Neural progenitor cell (in vitro differentiated cells): ENCODE measurements around the gene KCNK17.
A peak's percentile ranks its signal among the peaks of the same experiment; 100 is the strongest.

Experiments used
- CTCF ChIP-seq: fragments of 200-600 bp; sonication (generic); IDR thresholded peaks from 2 replicates; pipeline ENCODE4 v1.5.1; 2017; ENCODE audit warnings: antibody characterized with exemption, mild to moderate bottlenecking
- EZH2 ChIP-seq: fragments of 200-600 bp; sonication (generic); IDR thresholded peaks from 2 replicates; pipeline ENCODE4 v1.6.1; 2017; ENCODE audit warnings: antibody characterized with exemption, mild to moderate bottlenecking, moderate library complexity
- EZH2phosphoT487 ChIP-seq: fragments of 200-600 bp; sonication (generic); IDR thresholded peaks from 2 replicates; pipeline ENCODE4 v1.6.1; 2017; ENCODE audit warnings: antibody characterized with exemption

DNA sequence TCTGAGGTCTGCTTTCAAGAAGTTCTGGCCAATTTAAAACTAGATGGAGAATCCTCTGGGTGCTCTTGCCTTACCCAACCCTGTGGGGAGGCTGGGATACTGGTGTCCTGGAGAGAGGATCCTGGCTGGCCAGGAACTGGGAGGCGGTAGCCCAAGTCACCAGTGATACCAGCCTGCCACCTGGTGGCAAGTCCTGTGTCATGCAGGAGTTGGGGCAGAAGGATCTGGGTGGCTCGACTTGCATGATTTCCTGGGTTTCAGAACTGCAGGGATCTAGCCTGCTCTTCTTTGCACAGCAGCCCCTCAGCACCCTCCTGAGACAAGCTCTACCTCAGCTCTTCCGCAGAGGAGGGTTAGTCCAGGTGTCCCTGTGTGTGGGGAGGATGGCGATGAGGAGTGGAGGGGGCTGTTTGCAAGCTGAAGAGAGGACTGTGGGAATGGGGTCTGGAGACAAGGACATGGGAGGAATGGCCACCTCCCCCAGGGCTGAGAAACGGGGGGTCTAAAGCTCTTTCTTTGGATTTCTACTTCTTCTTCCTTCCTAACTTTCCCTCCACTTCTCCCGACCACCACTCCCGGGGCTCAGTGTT lies 4.2 kb downstream of the KCNK17 start:
- TF ChIP-seq CTCF, result peak; percentile 90
- TF ChIP-seq EZH2phosphoT487, result no peak
- no peak for TF ChIP-seq EZH2
